Limb (tissue), 2 donors: ENCODE results near the gene COX6B2.
"Not testable (repeated sequence)": the region's sequence is repeated elsewhere in the genome, so short reads cannot be mapped to it uniquely, and the experiment has no call there.

Experiments
- DNase-seq, 2 donors: peaks; one replicate each; pipeline ENCODE4 v3.0.0-alpha.2; 2016; ENCODE audit errors: extremely low spot score in 2 of 2

The COX6B2 gene

DNA sequence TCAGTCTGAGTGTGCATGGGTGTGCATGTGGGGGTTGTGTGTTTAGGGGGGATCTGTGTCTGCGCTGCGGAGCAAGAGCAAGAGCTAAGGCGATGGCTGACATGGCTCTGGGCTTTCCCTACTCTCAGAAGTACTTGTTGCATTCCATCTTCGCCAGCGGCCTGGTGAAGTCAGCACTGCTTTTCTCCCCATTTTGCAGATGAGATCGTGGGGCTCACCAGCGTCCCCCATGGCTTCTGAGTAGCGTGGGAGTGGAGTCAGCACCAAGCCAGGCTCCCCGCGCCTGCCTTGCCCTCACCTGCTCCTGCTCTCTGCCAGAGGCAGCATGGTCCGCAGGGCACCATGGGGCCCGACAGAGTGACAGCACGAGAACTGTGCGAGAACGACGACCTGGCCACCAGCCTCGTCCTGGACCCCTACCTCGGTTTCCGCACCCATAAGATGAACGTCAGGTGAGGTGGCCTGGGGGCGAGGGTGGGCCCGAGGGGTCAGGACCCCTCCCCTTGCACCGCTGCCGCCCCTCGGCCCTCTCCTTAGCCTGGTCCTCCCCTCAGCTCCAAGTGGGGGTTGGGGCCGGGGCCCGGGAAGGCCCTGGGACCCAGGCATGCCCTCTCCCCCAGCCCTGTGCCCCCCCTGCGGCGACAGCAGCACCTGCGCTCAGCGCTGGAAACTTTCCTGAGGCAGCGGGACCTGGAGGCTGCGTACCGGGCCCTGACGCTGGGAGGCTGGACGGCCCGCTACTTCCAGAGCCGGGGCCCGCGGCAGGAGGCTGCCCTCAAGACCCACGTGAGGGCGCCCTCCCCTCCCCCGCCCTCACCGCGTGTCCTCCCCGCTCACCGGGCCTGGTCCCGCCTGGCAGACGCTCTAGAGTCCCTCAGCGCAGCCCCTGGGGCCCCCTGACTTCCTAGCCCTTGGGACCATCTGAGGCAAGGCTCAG lies 12.7 kb downstream of the COX6B2 start:
- no peak for DNase-seq

DNA sequence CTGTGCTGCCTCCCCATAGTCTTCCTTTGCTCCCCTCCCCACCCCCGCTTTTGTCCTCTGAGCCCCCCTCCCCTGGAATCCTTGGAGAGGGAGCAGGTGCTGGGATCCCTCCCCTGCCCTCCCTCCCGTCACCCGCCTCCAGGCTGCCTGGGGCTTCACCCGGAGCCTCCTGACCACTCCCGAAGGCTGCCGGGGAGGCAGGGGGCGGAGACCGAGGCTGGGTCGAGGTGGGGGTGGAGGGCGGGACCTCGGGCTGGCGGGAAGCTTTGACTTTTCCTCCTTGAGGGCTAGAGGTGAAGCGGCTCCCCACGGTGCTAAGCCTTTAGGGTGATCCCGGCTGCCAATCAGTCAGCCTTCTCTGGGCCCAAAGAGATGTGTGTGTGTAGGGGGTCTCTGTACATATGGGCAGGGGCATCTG lies 13.3 kb downstream of the COX6B2 start:
- DNase-seq = peak; percentile 54 to 84

DNA sequence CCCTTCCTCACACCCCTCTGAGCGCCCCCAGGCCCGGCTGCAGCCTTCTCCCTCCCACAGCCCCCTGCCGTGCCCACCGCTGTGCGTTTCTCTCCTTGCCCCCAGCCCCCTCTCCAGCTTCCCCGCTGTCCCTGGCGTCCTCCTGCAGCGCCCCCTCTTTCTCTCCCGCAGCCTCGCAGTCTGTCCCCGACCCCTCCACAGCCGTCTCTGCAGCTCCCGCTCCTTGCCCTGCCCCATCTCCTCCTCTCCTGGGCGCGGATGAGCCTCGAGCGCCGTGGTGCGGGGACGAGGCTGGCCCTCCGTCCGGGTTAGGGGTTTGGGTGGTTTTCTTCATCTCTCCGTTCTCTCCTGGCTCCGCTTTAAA lies 13.8 kb downstream of the COX6B2 start:
- DNase-seq = peak in 1 of 2 donors; percentile 72

DNA sequence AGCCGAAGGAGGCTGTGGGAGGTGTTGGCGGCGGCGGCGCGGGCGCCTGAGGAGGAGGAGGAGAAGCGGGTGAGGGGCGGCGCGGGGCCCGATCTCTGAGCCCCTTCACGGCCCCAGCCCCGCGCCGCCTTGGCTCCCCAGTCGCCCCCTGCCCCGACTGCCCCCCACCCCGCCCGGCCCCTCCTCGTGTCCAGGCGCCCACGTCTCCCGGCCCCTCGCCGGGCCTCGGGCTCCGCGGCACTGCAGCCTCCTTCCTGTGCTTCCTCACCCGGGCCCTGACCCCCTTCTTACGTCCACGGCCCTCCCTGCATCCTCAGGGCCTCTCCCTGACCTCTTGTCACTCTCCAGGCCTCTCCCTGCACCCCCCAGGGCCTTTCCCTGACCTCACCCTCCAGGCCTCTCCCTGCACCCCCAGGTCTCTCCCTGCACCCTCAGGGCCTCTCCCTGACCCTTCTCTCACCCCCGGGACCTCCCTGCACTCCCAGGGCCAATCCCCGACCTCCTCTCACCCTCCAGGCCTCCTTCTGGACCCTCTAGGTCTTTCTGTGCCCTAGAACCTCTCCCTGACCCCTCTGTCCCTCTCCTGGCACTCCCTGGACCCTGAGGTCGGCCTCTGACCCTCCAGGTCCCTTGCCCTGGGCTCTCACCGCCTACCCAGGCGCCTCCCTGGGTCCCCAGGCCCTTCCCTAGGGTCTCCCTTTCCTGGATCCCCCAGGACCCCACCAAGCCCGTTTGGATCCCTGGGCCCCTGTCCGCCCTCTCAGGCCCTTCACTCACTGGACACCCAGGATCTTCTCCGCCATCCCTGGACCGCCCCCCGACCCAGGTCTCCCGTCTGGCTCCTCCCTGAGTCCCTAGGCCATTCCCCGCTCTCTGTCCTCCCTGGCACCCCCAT lies 14.4 kb downstream of the COX6B2 start:
- DNase-seq = no peak

DNA sequence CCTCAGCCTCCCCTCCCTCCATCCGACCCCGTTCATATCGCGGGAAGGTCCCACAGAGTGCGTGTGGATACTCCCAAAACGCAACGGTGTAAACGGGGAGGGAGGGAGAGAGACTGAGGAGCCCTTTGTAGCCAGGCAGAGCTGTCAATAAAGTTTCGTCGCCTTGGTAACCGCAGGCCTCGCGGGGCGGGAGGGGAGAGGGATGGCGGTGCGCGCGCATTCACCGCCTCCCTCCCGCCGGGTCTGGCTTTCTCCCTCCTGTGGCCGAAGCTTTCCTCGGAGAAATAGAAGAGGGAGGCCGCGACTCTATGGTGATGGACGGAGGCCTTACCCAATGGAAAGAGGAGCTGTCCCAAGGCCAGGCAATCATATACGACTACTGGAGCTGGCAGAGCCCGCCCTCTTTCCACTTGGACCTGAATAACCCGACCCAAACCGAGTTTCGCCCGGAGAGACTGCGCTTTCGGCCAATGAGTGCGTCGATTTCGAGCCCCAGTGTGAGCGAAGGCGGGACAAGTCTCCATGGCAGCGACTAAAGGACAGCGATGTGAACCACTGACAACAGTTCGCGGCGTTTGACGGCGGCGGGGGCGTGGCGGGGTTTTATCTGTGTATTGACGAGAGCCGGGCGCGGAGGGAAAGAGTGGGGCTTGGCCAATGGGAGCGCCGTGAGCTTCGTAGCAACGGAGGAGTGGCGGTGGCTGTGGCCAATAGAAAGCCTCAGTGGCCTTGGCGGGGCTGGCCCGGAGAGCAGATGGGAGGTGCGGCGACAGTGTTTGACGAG lies 15.2 kb downstream of the COX6B2 start, which contains the start of gene KMT5C:
Gene KMT5C (plus strand): TSS at position 772 of the 784 bp plus-strand sequence. CDS start 2,061 bp downstream, outside the sequence.
- DNase-seq = peak; percentile 100

DNA sequence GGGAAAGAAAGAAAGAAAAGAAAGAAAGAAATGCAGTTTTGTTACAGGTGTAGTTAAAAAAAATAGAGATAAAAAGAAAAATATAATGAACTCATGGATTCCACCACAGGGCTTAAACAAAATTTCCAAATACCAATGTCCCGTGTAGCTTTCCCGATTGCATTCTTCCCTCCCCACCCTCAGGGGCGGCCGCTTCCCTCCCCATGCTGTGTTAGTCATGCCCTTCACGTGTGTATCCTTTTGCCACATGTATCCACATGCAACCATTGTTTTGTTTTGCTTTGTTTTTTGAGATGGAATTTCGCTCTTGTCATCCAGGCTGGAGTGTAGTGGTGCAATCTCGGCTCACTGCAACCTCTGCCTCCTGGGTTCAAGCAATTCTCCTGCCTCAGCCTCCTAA lies 18.4 kb downstream of the COX6B2 start:
- DNase-seq = no peak

DNA sequence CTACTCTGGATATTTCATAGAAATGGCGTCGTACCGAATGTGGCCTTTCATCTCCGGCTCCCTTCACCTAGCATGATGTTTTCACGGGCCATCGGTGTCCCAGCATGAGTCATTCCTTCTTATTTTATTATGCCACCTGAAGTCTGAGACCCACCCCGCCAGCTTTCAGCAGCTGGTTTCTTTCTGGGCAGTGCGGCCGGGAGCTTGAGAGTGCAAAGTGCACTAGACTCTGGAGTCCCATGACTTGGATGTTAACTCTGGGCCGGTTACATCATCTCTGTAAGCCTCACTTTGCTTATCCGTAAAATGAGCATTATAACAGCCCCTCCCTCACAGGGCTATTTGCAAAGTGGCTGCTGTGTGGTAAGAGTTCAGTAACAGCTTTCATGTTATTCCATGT lies 20.6 kb downstream of the COX6B2 start:
- no peak for DNase-seq

DNA sequence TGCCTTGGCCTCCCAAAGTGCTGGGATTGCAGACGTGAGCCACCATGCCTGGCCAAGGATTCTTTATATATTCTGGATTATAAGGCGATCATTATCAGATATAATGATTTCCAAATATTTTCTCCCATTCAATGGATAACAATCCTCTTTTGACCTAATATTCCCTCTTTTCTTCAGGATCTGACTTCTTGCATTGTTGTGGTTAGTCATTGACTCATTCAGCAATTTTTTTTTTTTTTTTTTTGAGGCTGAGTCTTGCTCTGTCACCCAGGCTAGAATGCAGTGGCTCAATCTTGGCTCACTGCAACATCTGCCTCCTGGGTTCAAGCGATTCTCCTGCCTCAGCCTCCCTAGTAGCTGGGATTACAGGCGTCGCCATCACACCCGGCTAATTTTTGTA lies 24.7 kb downstream of the COX6B2 start:
- DNase-seq = not testable (repeated sequence)

DNA sequence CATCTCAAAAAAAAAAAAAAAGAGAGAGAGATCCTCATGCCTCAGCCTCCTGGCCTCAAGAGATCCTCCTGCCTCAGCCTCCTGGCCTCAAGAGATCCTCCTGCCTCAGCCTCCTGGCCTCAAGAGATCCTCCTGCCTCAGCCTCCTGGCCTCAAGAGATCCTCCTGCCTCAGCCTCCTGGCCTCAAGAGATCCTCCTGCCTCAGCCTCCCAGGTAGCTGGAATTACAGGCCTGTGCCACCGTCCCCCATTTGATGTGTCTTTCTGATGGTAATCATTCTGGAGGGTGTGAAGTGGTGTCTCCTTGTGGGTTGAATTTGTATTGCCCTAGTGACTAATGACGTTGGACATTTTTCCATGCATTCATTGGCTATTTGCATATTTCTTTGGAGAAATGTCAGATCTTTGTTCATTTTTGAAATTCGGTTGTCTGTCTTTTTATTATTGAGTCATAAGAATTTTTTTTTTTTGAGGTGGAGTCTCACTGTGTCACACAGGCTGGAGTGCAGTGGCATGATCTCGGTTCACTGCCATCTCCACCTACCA lies 25.7 kb downstream of the COX6B2 start:
- not testable (repeated sequence) for DNase-seq

DNA sequence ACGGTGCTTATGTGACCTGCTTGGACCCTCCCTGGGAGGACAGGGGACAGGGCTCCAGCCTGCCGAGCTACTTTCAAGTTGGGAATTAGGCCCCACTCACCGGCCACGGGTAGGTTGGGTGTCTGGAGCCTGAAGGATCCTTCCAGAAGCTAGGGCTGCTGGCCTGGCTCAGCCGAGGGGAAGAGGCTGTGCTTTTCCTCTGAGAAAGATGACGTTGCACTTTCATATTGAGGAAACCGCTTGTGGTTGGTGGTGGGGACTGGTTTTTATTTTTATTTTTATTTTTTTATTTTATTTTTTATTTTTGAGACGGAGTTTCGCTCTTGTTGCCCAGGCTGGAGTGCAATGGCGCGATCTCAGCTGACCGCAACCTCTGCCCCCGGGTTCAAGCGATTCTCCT lies 29.3 kb downstream of the COX6B2 start, which contains the start of gene TMEM150B:
Gene TMEM150B (minus strand): TSS at position 170 of the 400 bp plus-strand sequence. CDS start 4,305 bp downstream, outside the sequence.
- no peak for DNase-seq

DNA sequence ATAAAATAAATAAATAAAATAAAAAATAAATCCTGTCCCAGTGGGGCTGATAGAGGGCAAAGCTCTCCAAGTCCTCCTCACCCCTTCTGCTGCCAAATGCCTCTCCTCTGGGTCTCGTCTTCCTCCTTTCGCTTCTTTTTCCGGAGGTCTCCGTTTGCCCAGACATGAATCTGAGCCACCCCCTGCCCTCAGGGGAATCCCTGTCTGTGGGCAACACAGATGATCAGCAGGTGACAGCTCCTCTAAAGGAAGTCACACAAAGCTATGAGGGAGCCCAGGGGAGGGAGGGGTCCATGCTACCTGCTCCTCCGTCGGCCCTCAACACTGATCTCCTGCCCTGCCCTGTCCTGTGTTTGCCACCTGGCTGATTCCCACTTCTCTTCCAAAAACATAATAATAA lies 29.9 kb downstream of the COX6B2 start:
- DNase-seq = no peak

DNA sequence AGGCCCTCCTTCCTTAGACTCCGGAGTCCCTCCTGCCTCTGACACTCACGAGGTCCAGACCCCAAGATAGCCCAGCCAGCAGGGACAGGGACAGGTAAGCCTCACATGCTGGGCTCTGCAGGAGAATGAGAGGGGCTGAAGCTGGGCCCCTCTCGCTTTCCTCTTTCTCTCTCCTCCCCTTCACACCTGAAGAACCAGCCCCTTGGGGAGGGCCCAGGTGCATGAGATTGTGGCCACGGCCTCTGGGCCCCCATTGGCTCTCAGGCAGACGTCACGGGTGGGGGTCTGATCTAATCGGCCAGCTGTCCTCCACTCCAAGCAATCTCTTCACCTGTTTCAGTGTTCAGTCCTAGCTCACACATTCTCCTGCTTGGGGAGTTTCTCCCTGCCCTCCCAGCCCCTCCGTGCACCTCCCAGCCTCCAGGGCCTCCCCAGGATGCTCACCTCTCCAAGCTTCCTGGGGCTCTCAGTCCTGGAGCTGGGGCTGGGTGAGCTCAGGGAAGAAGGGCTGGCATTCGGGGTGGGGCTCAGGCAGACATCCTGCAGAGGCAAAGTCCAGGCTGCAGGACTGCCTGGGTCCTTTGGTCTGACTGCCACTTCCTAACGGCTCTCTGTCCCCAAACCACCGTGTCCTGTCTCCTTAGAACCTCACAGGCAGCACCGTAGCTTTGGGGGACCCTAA lies 32.2 kb downstream of the COX6B2 start:
- DNase-seq = no peak

DNA sequence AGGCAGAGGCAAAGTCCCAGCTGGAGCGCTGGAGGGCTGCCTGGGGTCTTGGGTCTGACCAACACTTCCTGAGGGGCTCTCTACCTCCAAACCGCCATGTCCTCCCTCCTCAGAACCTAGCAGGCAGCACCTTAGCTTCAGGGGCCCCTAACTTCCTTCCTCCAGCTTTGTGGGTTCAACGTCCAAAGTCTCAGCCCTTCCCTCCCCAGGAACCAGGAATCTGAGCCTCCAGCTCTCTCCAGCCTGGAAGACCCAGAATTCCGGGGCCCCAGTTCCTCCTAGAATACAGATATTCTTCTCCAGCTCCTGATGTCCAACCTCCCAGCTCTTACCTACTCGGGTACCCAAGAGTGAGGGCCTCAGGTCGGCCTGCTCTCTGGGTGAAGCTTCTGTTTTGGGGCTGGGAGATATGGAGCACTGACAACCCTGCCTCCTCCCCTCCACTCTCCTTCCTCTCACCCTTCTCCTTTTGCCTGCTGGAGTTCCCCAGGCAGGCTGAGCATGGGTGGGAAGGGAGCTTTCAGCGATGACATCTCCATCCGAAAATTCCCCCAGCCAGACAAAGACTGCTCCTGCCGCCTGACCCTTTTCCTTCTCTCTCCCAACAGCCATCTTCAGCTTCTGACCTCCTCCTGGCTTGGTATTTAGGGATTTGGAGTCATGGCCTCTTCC lies 32.9 kb downstream of the COX6B2 start:
- no peak for DNase-seq

DNA sequence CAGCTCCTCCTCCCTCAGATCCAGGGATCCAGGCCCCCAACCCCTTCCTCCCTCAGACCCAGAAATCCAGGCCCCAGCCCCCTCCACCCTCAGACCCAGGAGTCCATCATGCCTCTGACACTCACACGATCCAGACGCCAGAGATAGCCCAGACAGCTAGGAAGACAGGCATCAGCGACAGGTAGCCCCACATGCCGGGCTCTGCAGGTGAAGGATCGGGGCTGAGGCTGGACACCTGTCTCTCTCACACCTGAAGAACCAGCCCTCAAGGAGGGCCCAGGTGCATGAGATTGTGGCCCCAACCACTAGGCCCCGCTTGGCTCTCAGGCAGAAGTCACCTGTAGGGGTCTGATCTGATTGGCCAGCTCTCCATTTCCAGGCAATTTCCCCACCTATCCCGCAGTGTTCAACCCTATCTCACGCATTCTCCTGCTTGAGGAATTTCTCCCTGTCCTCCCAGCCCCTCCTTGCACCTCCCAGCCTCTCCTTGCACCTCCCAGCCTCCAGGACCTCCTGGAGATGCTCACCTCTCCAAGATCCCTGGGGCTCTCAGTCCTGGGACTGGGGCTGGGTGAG lies 33.6 kb downstream of the COX6B2 start:
- DNase-seq = no peak

DNA sequence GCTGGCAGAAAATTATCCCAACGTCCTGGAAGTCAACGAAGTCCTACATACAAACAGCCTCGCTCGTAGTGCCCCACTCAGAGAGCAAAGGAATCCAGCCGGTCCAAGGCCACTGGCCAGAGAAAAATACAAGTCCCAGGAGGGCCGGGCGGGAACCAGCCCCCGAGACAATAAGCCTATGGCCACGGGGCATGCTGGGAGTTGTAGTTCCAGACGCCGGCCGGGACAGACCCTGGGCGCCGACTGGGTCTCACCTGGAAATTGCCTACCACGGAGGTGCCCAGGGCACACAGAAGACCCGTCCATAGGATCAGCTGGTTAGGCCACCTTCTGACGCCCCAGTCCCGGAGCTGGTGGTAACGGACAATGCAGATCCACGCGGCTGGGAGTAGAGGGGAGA lies 34.7 kb downstream of the COX6B2 start:
- DNase-seq = peak in 1 of 2 donors; percentile 71

DNA sequence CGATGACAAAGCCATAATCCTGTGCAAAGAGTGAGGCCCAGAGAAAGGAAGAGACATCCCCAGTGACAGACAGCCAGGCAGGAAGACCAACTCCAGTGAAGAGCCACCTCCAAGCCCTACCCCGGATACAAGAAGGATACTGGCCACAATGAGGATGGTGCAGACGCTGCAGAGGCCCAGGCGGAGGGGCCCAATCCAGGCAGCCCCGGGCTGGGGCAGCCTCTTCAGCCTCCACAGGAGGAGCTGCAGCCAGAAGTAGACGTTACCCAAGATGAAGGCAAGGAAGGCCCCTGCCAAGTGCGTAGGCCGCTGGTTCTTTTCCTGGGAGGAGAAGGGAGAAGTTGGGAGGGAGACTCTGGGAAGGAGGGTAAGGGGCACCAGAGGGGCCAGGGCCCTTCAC lies 37.9 kb downstream of the COX6B2 start:
- DNase-seq = no peak

DNA sequence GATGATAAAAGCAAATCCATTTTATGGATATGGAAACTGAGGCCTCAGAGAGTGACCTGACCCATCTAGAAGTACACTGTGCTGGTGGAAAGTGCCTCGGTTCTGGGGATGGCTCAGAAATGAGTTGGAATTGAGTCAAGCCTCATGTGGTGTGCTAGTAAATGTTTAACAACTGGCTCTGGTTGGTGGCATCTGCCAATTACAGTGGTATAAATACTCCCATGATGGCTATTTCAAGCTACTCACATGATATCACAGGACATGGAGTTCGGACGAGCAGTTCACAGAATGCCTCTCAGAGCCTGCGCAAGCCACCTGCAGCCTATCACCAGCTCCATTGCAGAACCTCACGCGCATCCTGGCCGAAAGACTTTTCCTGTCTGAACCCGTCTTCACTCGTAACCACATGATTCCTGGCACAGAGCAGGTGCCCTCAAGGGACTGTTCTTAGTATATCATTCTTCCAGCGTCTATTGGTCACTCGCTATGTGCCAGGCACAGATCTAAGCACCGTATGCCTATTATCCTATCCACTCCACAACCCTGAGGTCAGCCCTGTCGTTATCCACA lies 38.5 kb downstream of the COX6B2 start:
- DNase-seq = no peak

DNA sequence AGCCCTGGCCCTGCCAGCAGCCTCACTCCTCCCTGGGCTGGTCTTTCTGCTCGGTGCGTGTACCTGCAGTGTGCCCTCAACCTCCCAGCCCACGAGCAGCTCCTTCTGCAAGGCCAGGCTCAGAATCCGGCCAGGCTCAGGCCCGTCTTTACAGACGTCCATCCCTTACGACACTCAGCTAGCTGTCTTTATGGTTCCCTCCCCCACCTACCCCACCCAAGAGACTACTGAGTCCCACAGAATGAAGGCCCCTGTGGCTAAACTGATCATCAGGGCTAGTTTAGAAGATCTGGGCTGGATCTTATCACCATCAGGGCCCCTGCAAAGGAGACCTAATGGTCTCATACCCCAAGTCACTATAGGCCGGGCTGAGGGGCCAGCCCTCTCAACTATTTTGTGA lies 40.1 kb downstream of the COX6B2 start:
- no peak for DNase-seq
